Endothelial cell of umbilical vein (primary cell): ENCODE data around the gene PLA2G12B. TPM values are rescaled to one million over a fixed set of nuclear protein-coding genes. Genes with fewer than 3 reads are reported as not detected.

ENCODE experiments used
- BruUV-seq: library from RNA; stranded (reverse); fragments of 400-500 nt; replicated peaks from 2 replicates; lab custom pipeline; 2021; lab: Mats Ljungman, UMichigan
- CTCF ChIA-PET: fragments of 300-600, 350-600 bp; sonication (Branson Sonifier 250); formaldehyde crosslinking; loops from one replicate; lab custom pipeline; 2021; ENCODE audit warnings: antibody characterized with exemption, inconsistent platforms; lab: Charles Lee
- POLR2A ChIA-PET: fragments of 300-600, 350-600 bp; sonication (Branson Sonifier 250); formaldehyde crosslinking; loops from one replicate; lab custom pipeline; 2021; ENCODE audit warnings: antibody characterized with exemption, inconsistent platforms; lab: Charles Lee
- DNase-seq: peaks from one replicate; pipeline ENCODE4 v3.0.0-alpha.2; 2011; ENCODE audit warnings: low read depth, low spot score
- FAIRE-seq: peaks from 2 replicates; lab custom pipeline; 2011; peaks lifted over from hg19 to GRCh38; lab: Jason Lieb, UNC
- H2AFZ ChIP-seq: 2 replicates; pipeline ENCODE4 v1.6.0; 2012; ENCODE audit warnings: low read depth, low read length, control low read depth, inconsistent platforms
- H3K27ac ChIP-seq: 2 replicates; pipeline ENCODE4 v1.5.1; 2011; ENCODE audit warnings: low read depth, mild to moderate bottlenecking, control low read depth, low read length, moderate library complexity; ENCODE audit not compliant: insufficient read depth
- H3K27me3 ChIP-seq, 2 experiments: 2 replicates each; pipeline versions ENCODE4 v1.6.0 to v1.6.1; 2011; ENCODE audit warnings: low read length in 2 of 2, mixed read lengths in 1 of 2; ENCODE audit not compliant: control insufficient read depth in 2 of 2, insufficient read depth in 2 of 2
- H3K36me3 ChIP-seq, 2 experiments: 2 replicates in 1 of 2; 3 replicates in 1 of 2; pipeline ENCODE4 v1.5.1; 2011; ENCODE audit warnings: low read length in 2 of 2, mild to moderate bottlenecking in 1 of 2, moderate library complexity in 1 of 2; ENCODE audit not compliant: control insufficient read depth in 2 of 2, insufficient read depth in 2 of 2; ENCODE audit errors: extremely low read depth in 1 of 2
- H3K4me1 ChIP-seq: 3 replicates; pipeline ENCODE4 v1.5.1; 2011; ENCODE audit warnings: mild to moderate bottlenecking, low read length; ENCODE audit not compliant: control insufficient read depth, insufficient read depth; ENCODE audit errors: extremely low read depth
- H3K4me2 ChIP-seq: 2 replicates; pipeline ENCODE4 v1.6.1; 2011; ENCODE audit warnings: low read length, control low read depth, mixed read lengths; ENCODE audit not compliant: insufficient read depth
- H3K4me3 ChIP-seq, 3 experiments: fragments of 200-600 bp in 1 of 3; sonication (generic), shearing (Covaris generic) in 1 of 3; replicated peaks in 1 of 3; 2 replicates each; pipeline ENCODE4 v1.5.1; 2011 to 2016; ENCODE audit warnings: control low read depth in 3 of 3, low read length in 3 of 3, mild to moderate bottlenecking in 2 of 3, inconsistent platforms in 1 of 3, low read depth in 1 of 3, moderate library complexity in 1 of 3; ENCODE audit not compliant: insufficient read depth in 1 of 3
- H3K79me2 ChIP-seq: 2 replicates; pipeline ENCODE4 v1.6.0; 2012; ENCODE audit warnings: low read length, inconsistent platforms; ENCODE audit not compliant: control insufficient read depth, insufficient read depth
- H3K9ac ChIP-seq: replicated peaks from 2 replicates; pipeline ENCODE3; 2011; ENCODE audit warnings: low read length, control low read depth; ENCODE audit not compliant: insufficient read depth; ENCODE audit errors: extremely low read depth
- H3K9me1 ChIP-seq: replicated peaks from 3 replicates; pipeline ENCODE4 v1.6.0; 2011; ENCODE audit warnings: mild to moderate bottlenecking, low read length; ENCODE audit not compliant: control insufficient read depth, insufficient read depth; ENCODE audit errors: extremely low read depth
- H3K9me3 ChIP-seq: replicated peaks from 2 replicates; pipeline ENCODE4 v1.5.1; 2012; ENCODE audit warnings: low read length, inconsistent platforms; ENCODE audit not compliant: control insufficient read depth, insufficient read depth
- H4K20me1 ChIP-seq: replicated peaks from 2 replicates; pipeline ENCODE3; 2011; ENCODE audit warnings: mild to moderate bottlenecking, low read length; ENCODE audit not compliant: control insufficient read depth, insufficient read depth; ENCODE audit errors: extremely low read depth
- CTCF ChIP-seq, 2 donors: IDR thresholded peaks; 1 replicate in 1 of 2; 2 replicates in 1 of 2; pipeline ENCODE4 v1.5.1; 2011; ENCODE audit warnings: low read length in 2 of 2, mild to moderate bottlenecking in 2 of 2, moderate library complexity in 2 of 2, control low read depth in 1 of 2, inconsistent platforms in 1 of 2, low read depth in 1 of 2; ENCODE audit not compliant: insufficient read depth in 1 of 2; ENCODE audit errors: extremely low read depth in 1 of 2
- EZH2 ChIP-seq: IDR thresholded peaks from 2 replicates; pipeline ENCODE4 v1.6.1; 2012; ENCODE audit warnings: borderline replicate concordance, low read depth, mild to moderate bottlenecking, moderate library complexity, low read length, inconsistent platforms; ENCODE audit not compliant: severe bottlenecking
- FOS ChIP-seq: IDR thresholded peaks from 2 replicates; pipeline ENCODE4 v1.6.1; 2011; ENCODE audit warnings: mild to moderate bottlenecking, low read length, moderate library complexity, borderline replicate concordance; ENCODE audit not compliant: insufficient read depth
- GATA2 ChIP-seq: IDR thresholded peaks from 2 replicates; pipeline ENCODE4 v1.7.0; 2011; ENCODE audit warnings: low read depth, mild to moderate bottlenecking, moderate library complexity, mixed read lengths, low read length; ENCODE audit not compliant: insufficient read length, insufficient read depth
- JUN ChIP-seq: IDR thresholded peaks from 2 replicates; pipeline ENCODE4 v1.6.1; 2011; ENCODE audit warnings: borderline replicate concordance, low read depth; ENCODE audit not compliant: insufficient read length, insufficient read depth
- MYC ChIP-seq: IDR thresholded peaks from one replicate; pipeline ENCODE4 v1.6.1; 2011; ENCODE audit warnings: mild to moderate bottlenecking, low read depth, low read length
- POLR2A ChIP-seq: IDR thresholded peaks from 2 replicates; pipeline ENCODE4 v1.6.1; 2012; ENCODE audit warnings: low read depth, mild to moderate bottlenecking, control low read depth, low read length
- POLR2AphosphoS5 ChIP-seq: IDR thresholded peaks from 2 replicates; pipeline ENCODE4 v1.6.1; 2012; ENCODE audit warnings: low read depth, mild to moderate bottlenecking, control low read depth, low read length, moderate library complexity; ENCODE audit not compliant: insufficient read depth
- dilution Hi-C: fragments of 300-500 bp; cut with MboI; formaldehyde crosslinking; loops from one replicate; pipeline ENCODE4 v1.15.0; 2019; ENCODE audit warnings: low sequenced_read_pairs; ENCODE audit not compliant: extremely low pct_ligation_motif_present
- intact Hi-C: fragments of 100-400 bp; cut with micrococcal nuclease; formaldehyde crosslinking; loops from one replicate; pipeline ENCODE4 v1.10.0; 2022
- polyA plus RNA-seq, 4 experiments: library from polyadenylated mRNA; depleted of rRNA in 3 of 4; stranded (reverse) in 3 of 4; unstranded in 1 of 4; fragments of >200 nt; gene quantifications; 2 replicates each; pipeline versions ENCODE4 v1.2.1 to v1.2.3, GENCODE V29; 2011 to 2012; ENCODE audit warnings: missing spikeins in 1 of 4
- total RNA-seq: library from RNA; stranded (reverse); gene quantifications from 2 replicates; pipeline ENCODE4 v1.2.3, GENCODE V29; 2021
- TF ChIP-seq, protein P1 (sequence below): IDR thresholded peaks from 2 replicates; pipeline ENCODE4 v1.6.1; 2011; ENCODE audit not compliant: insufficient read depth, insufficient read length

Gene PLA2G12B
- total and polyA plus RNA-seq, 2 donors (not counting 3 experiments of a cell fraction or from before 2014, with no cell fraction given), result not detected

GRCh38 chr10:72895236-72895850 is 59.3 kb downstream of the PLA2G12B start:
- H4K20me1 ChIP-seq, result no peaks in the 10 kb centered on the region
- no peak overlapping the region for H2AFZ ChIP-seq
- dilution Hi-C loops, result no loop called here
- ChIA-PET CTCF (no interaction called here), POLR2A (no interaction called here)
- no peaks in the 10 kb centered on the region for H3K36me3 ChIP-seq
- FAIRE-seq (no peak), DNase-seq (no peak)
- H3K27me3 ChIP-seq, result no peaks in the 10 kb centered on the region
- no peaks in the 10 kb centered on the region for H3K9me3 ChIP-seq
- BruUV-seq, result no TSS peak
- H3K4me1 ChIP-seq, result no peaks in the 10 kb centered on the region
- no peak overlapping the region for H3K27ac ChIP-seq
- no peaks in the 10 kb centered on the region for H3K9me1 ChIP-seq
- TF ChIP-seq JUN (no peak), FOS (no peak), CTCF (IDR thresholded peaks at IDR 0.05; ENCODE audit: extremely low read depth in 1 of 2, insufficient read depth in 1 of 2, low read depth in 1 of 2, low read length in 2 of 2) (no peak), POLR2AphosphoS5 (no peak), POLR2A (no peak), MYC (no peak), EZH2 (no peak), GATA2 (no peak)
- TF ChIP-seq, protein P1, sequence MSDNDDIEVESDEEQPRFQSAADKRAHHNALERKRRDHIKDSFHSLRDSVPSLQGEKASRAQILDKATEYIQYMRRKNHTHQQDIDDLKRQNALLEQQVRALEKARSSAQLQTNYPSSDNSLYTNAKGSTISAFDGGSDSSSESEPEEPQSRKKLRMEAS, result no peak
- H3K4me3 ChIP-seq, result no peak overlapping the region
- no peaks in the 10 kb centered on the region for H3K79me2 ChIP-seq
- no peak overlapping the region for H3K4me2 ChIP-seq
- intact Hi-C loops, result no loop called here
- no peak overlapping the region for H3K9ac ChIP-seq
